OCI-LY7 (cell line): Measurements from ENCODE around the gene FRAS1. TPM values are rescaled to one million over a fixed set of nuclear protein-coding genes. Genes with fewer than 3 reads are reported as not detected.

Source experiments
- BruUV-seq: library from RNA; stranded (reverse); fragments of 400-500 nt; replicated peaks from 2 replicates; lab custom pipeline; 2021; lab: Mats Ljungman, UMichigan
- CTCF ChIA-PET: fragments of 300-600 bp; sonication (Branson Sonifier 250); formaldehyde crosslinking; loops from one replicate; lab custom pipeline; 2022; ENCODE audit warnings: antibody characterized with exemption; ENCODE audit not compliant: unreplicated experiment; lab: Charles Lee
- POLR2A ChIA-PET: fragments of 300-600 bp; sonication (Branson Sonifier 250); formaldehyde crosslinking; loops from one replicate; lab custom pipeline; 2022; ENCODE audit warnings: antibody characterized with exemption; lab: Charles Lee
- DNase-seq: peaks from one replicate; pipeline ENCODE4 v3.0.0-alpha.2; 2015; ENCODE audit warnings: low spot score
- H2AFZ ChIP-seq: fragments of 200-600 bp; sonication (generic), shearing (Covaris generic); 2 replicates; pipeline ENCODE4 v1.6.1; 2014; ENCODE audit warnings: mild to moderate bottlenecking, antibody characterized with exemption, low read length, moderate library complexity
- H3K27ac ChIP-seq: fragments of 200-600 bp; sonication (generic); 2 replicates; pipeline ENCODE4 v1.5.1; 2014; ENCODE audit warnings: mixed run types, low read depth, mild to moderate bottlenecking, moderate library complexity, low read length, inconsistent platforms; ENCODE audit not compliant: poor library complexity, severe bottlenecking
- H3K36me3 ChIP-seq: fragments of 200-600 bp; sonication (generic); 2 replicates; pipeline ENCODE4 v1.6.1; 2014; ENCODE audit warnings: mild to moderate bottlenecking, antibody characterized with exemption, low read length, moderate library complexity, mixed read lengths; ENCODE audit not compliant: insufficient read depth
- H3K4me1 ChIP-seq: fragments of 200-600 bp; sonication (generic); 2 replicates; pipeline ENCODE4 v1.5.1; 2014; ENCODE audit warnings: mild to moderate bottlenecking, low read length; ENCODE audit not compliant: insufficient read depth, poor library complexity, severe bottlenecking
- H3K4me2 ChIP-seq: fragments of 200-600 bp; sonication (generic); 2 replicates; pipeline ENCODE4 v1.6.1; 2014; ENCODE audit warnings: mild to moderate bottlenecking, low read length
- H3K4me3 ChIP-seq: fragments of 200-600 bp; sonication (generic); 2 replicates; pipeline ENCODE4 v1.5.1; 2014; ENCODE audit warnings: mild to moderate bottlenecking, low read depth, low read length; ENCODE audit not compliant: poor library complexity, severe bottlenecking
- H3K79me2 ChIP-seq: fragments of 200-600 bp; sonication (generic); 2 replicates; pipeline ENCODE4 v1.6.1; 2016; ENCODE audit warnings: low read depth, mild to moderate bottlenecking, low read length, moderate library complexity, mixed read lengths; ENCODE audit not compliant: insufficient read depth
- H3K9me2 ChIP-seq: fragments of 200-600 bp; sonication (generic); 2 replicates; pipeline ENCODE4 v1.6.1; 2016; ENCODE audit warnings: mild to moderate bottlenecking, low read length, mixed read lengths; ENCODE audit not compliant: insufficient read depth
- H3K9me3 ChIP-seq: fragments of 200-600 bp; sonication (generic); 2 replicates; pipeline ENCODE4 v1.6.1; 2014; ENCODE audit warnings: mild to moderate bottlenecking, mixed run types, low read length, mixed read lengths
- H4K20me1 ChIP-seq: fragments of 200-600 bp; sonication (generic); 2 replicates; pipeline ENCODE4 v1.6.1; 2014; ENCODE audit warnings: mild to moderate bottlenecking, antibody characterized with exemption, low read length, moderate library complexity, mixed read lengths; ENCODE audit not compliant: insufficient read depth
- EZH2phosphoT487 ChIP-seq: fragments of 200-600 bp; sonication (generic); IDR thresholded peaks from 2 replicates; pipeline ENCODE4 v1.6.1; 2018; ENCODE audit warnings: low read depth, borderline replicate concordance, mild to moderate bottlenecking, mixed run types, antibody characterized with exemption, low read length, moderate library complexity, mixed read lengths
- intact Hi-C: fragments of 100-400 bp; cut with micrococcal nuclease; formaldehyde crosslinking; loops from one replicate; pipeline ENCODE4 v1.10.0; 2022; ENCODE audit not compliant: unreplicated experiment
- total RNA-seq, 2 experiments: library from RNA; depleted of rRNA in 1 of 2; stranded (reverse); fragments of >200 nt in 1 of 2; shearing (Covaris generic) in 1 of 2; gene quantifications; 2 replicates each; pipeline ENCODE4 v1.2.3, GENCODE V29; 2014 to 2022
- TF ChIP-seq, protein P1 (sequence below): fragments of 200-600 bp; sonication (generic); conservative IDR thresholded peaks from 2 replicates; pipeline ENCODE4 v1.5.1; 2014; ENCODE audit warnings: mild to moderate bottlenecking, antibody characterized with exemption, low read length, moderate library complexity, mixed read lengths

FRAS1 gene
- total RNA-seq, 2 experiments from 2014 or later, result 0.19 to 0.30 TPM

DNA sequence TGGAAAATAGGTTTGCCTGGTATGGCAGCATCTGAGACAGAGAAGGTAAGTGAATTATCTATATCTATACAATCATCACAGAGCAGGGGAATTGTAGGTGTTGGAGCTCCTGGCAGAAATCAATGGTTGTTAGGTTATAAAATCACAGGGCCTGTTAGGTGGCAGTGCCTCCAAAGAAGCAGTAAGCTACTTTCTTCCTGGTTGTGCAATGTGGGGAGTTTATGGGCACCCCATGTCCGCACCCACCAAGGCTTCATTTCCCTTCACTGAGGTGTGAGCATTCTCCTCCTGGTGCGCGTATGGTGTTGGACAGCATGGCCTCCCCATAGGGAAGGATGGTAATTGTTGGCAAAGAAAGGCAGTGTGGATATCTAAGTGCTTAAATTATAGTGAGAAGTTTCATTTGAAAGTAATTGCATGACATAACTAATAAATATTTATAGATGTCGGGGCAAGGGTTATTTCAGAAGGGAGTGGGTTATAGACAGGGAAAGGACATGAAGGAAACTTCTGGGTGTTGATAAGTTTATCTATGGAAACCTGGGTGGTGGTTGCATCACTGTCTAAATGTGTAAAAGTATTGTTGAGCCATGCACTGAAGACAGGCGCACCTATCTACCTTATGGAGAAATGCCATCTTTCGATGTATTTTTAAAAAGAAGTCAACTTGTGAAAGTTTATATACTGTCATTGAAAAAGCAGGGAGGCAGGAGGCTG lies 153.7 kb downstream of the FRAS1 start:
- no peak overlapping the region for H3K27ac ChIP-seq
- no peaks in the 10 kb centered on the region for H3K9me3 ChIP-seq
- no peaks in the 10 kb centered on the region for H3K36me3 ChIP-seq
- ChIA-PET CTCF (no interaction called here), POLR2A (interaction anchor here (0.5 to 0.7 kb wide), 3 partner anchors 25 to 291 kb away, joined by 3 read pairs; no protein-coding TSS in a partner anchor)
- no peaks in the 10 kb centered on the region for H3K79me2 ChIP-seq
- H3K9me2 ChIP-seq, result no peaks in the 10 kb centered on the region
- no TSS peak for BruUV-seq
- DNase-seq, result no peak
- no peak for TF ChIP-seq EZH2phosphoT487
- TF ChIP-seq, protein P1, sequence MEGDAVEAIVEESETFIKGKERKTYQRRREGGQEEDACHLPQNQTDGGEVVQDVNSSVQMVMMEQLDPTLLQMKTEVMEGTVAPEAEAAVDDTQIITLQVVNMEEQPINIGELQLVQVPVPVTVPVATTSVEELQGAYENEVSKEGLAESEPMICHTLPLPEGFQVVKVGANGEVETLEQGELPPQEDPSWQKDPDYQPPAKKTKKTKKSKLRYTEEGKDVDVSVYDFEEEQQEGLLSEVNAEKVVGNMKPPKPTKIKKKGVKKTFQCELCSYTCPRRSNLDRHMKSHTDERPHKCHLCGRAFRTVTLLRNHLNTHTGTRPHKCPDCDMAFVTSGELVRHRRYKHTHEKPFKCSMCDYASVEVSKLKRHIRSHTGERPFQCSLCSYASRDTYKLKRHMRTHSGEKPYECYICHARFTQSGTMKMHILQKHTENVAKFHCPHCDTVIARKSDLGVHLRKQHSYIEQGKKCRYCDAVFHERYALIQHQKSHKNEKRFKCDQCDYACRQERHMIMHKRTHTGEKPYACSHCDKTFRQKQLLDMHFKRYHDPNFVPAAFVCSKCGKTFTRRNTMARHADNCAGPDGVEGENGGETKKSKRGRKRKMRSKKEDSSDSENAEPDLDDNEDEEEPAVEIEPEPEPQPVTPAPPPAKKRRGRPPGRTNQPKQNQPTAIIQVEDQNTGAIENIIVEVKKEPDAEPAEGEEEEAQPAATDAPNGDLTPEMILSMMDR, result no peak
- no peaks in the 10 kb centered on the region for H3K4me1 ChIP-seq
- no peak overlapping the region for H3K4me2 ChIP-seq
- H2AFZ ChIP-seq, result no peak overlapping the region
- intact Hi-C loops, result no loop called here
- no peaks in the 10 kb centered on the region for H4K20me1 ChIP-seq
- no peak overlapping the region for H3K4me3 ChIP-seq

- Histone ChIP-seq H3K36me3 (no peaks in the 10 kb centered on the region), H2AFZ (no peak overlapping the region), H3K79me2 (no peaks in the 10 kb centered on the region), H3K4me1 (no peaks in the 10 kb centered on the region), H3K9me2 (no peaks in the 10 kb centered on the region), H3K27ac (no peak overlapping the region), H3K4me2 (no peak overlapping the region), H4K20me1 (no peaks in the 10 kb centered on the region), H3K4me3 (no peak overlapping the region), H3K9me3 (no peaks in the 10 kb centered on the region)
- no peak for DNase-seq
- intact Hi-C loops, result no loop called here
- ChIA-PET POLR2A (no interaction called here), CTCF (no interaction called here)
- TF ChIP-seq EZH2phosphoT487, result no peak
- TF ChIP-seq, protein P1, result no peak
- BruUV-seq, result no TSS peak
Observed at GRCh38 chr4:78213218-78213617, 156.1 kb downstream of the FRAS1 start.

GRCh38 chr4:78214078-78214477 lies 157.0 kb downstream of the FRAS1 start:
- no peak for DNase-seq
- BruUV-seq, result no TSS peak

More at GRCh38 chr4:78214078-78214477, 157.0 kb downstream of the FRAS1 start:
- H3K27ac ChIP-seq, result no peak overlapping the region
- POLR2A ChIA-PET, result no interaction called here
- no peaks in the 10 kb centered on the region for H3K36me3 ChIP-seq
- H2AFZ ChIP-seq, result no peak overlapping the region
- H3K9me2 ChIP-seq, result no peaks in the 10 kb centered on the region
- CTCF ChIA-PET, result no interaction called here
- TF ChIP-seq, protein P1, result no peak
- no peak for TF ChIP-seq EZH2phosphoT487
- H3K4me3 ChIP-seq, result no peak overlapping the region
- no peaks in the 10 kb centered on the region for H4K20me1 ChIP-seq
- no peaks in the 10 kb centered on the region for H3K79me2 ChIP-seq
- no peaks in the 10 kb centered on the region for H3K9me3 ChIP-seq
- no peak overlapping the region for H3K4me2 ChIP-seq
- intact Hi-C loops, result no loop called here
- no peaks in the 10 kb centered on the region for H3K4me1 ChIP-seq
